HFFc6 (cell line): Measurements from ENCODE around the gene CXXC4. TPM values are rescaled to one million over a fixed set of nuclear protein-coding genes. Genes with fewer than 3 reads are reported as not detected.

Experiments
- DNase-seq: peaks from one replicate; pipeline ENCODE4 v3.0.0-alpha.2; 2018
- H3K27ac Mint-ChIP-seq: 2 replicates; pipeline ENCODE4 v1.8.0; 2020; ENCODE audit warnings: mild to moderate bottlenecking, mixed read lengths
- H3K27me3 Mint-ChIP-seq: 2 replicates; pipeline ENCODE4 v1.8.0; 2021; ENCODE audit warnings: mild to moderate bottlenecking, moderate library complexity, mixed read lengths; ENCODE audit not compliant: insufficient read depth
- H3K36me3 Mint-ChIP-seq: 2 replicates; pipeline ENCODE4 v1.8.0; 2021; ENCODE audit warnings: low read depth, mixed read lengths
- H3K4me1 Mint-ChIP-seq: 2 replicates; pipeline ENCODE4 v1.8.0; 2020; ENCODE audit warnings: low read depth, mixed read lengths
- H3K4me3 Mint-ChIP-seq: 2 replicates; pipeline ENCODE4 v1.8.0; 2020; ENCODE audit warnings: mild to moderate bottlenecking, moderate library complexity, mixed read lengths
- H3K9me3 Mint-ChIP-seq: 2 replicates; pipeline ENCODE4 v1.8.0; 2020; ENCODE audit warnings: mild to moderate bottlenecking, mixed read lengths
- CTCF ChIP-seq: fragments of 200-600 bp; sonication (generic); IDR thresholded peaks from 2 replicates; pipeline ENCODE4 v1.5.0; 2021; ENCODE audit warnings: antibody characterized with exemption, mild to moderate bottlenecking
- total RNA-seq, 6 experiments: library from RNA; stranded (reverse); fragmentation: NEBNext Ultra II Directional; extraction: Animal tissue kit (Norgen Biotek cat#: 25700); gene quantifications; 2 replicates in 1 of 6; 3 replicates in 5 of 6; pipeline ENCODE4 v1.2.3, GENCODE V29; 2021

The CXXC4 gene
- total RNA-seq, 6 experiments from 2014 or later, result not detected

DNA sequence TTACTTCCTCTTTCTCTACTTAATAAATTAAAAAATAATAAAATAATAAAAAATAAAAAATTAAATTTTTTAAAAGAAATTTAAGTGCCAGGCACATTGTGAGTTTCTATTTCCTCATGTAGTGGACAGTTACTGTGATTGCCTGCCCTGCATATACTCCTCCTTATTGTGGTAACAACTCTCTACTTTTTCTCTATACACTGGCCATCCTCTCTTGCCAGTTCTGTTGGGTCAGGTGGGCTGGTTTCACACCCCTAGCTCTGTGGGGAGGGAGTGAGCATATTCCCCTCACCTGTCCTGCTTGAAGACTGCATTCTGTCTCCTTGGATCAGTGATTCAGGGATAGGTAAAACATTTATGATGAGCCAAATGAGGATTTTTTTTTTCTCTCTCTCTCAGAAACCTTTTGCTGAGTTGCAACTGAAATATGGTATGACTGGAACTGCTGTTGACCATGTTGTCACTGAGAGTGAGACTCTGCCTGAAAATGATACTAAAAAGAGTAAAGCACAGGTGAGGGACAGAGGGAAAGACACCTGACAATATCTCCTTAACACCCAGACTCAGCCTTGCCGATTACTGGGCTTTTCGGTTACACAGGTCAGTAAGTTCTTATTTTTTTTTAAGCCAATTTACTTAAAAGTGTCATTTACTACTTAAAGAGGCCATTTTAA, 37.2 kb downstream of the CXXC4 start:
- H3K9me3 Mint-ChIP-seq, result peaks cover 28% of the 10 kb centered on the region
- no peak for TF ChIP-seq CTCF
- no peak overlapping the region for H3K27ac Mint-ChIP-seq
- H3K27me3 Mint-ChIP-seq, result no peaks in the 10 kb centered on the region; the same call in 1 of the 2 replicates
- no peaks in the 10 kb centered on the region for H3K36me3 Mint-ChIP-seq
- no peak overlapping the region for H3K4me3 Mint-ChIP-seq
- no peaks in the 10 kb centered on the region for H3K4me1 Mint-ChIP-seq
- DNase-seq, result no peak

GRCh38 chr4:104451573-104451972, 43.1 kb downstream of the CXXC4 start:
- DNase-seq, result no peak
- TF ChIP-seq CTCF, result no peak
- peaks cover 32% of the 10 kb centered on the region for H3K9me3 Mint-ChIP-seq
- H3K36me3 Mint-ChIP-seq, result no peaks in the 10 kb centered on the region
- no peak overlapping the region for H3K4me3 Mint-ChIP-seq
- H3K4me1 Mint-ChIP-seq, result no peaks in the 10 kb centered on the region
- H3K27me3 Mint-ChIP-seq, result no peaks in the 10 kb centered on the region; the same call in 1 of the 2 replicates
- no peak overlapping the region for H3K27ac Mint-ChIP-seq

DNA sequence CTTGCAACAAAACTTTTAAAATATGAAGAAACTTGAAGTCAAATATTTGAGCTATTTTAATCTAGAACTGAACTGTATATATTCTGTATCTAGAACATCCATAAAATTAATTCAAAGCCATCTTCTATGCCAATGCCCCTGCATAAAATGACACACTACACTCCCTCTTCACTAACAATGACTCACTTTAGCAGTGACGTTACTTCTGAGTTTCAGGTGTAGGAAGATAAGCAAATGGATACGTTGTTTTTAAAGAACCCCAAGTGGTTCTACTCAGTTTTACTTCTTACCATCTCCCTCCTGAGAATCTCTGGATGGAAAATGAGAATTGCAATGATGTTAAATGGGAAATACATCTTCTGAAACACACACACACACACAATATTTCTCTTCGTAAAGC, 45.2 kb downstream of the CXXC4 start:
- Mint-ChIP-seq H3K4me1 (no peaks in the 10 kb centered on the region), H3K4me3 (no peak overlapping the region), H3K27me3 (no peaks in the 10 kb centered on the region), H3K9me3 (peaks cover 29% of the 10 kb centered on the region), H3K27ac (no peak overlapping the region), H3K36me3 (no peaks in the 10 kb centered on the region)
- no peak for DNase-seq
- no peak for TF ChIP-seq CTCF

DNA sequence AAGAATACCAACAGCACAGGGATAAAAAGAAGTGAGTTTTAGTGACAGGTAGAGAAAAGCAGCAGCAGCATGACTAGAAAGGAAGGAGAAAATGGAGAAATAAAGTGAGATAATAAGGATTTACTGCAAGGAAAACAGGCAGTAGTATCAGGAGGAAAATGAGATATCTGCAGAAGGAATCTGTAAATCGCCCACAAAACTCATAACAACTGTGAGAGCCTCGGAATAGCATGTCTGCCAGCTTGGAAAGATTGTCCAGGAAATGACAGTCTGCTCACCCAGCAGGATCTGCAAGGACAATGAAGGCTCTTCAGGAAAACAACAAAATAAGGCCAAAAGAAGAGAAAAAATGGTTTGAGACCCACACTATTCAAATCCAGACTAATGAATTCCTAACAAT, 47.4 kb downstream of the CXXC4 start:
- H3K27ac Mint-ChIP-seq, result no peak overlapping the region
- H3K4me3 Mint-ChIP-seq, result no peak overlapping the region
- no peak for TF ChIP-seq CTCF
- DNase-seq, result no peak
- peaks cover 24% of the 10 kb centered on the region for H3K9me3 Mint-ChIP-seq
- H3K36me3 Mint-ChIP-seq, result no peaks in the 10 kb centered on the region
- no peaks in the 10 kb centered on the region for H3K27me3 Mint-ChIP-seq
- no peaks in the 10 kb centered on the region for H3K4me1 Mint-ChIP-seq

DNA sequence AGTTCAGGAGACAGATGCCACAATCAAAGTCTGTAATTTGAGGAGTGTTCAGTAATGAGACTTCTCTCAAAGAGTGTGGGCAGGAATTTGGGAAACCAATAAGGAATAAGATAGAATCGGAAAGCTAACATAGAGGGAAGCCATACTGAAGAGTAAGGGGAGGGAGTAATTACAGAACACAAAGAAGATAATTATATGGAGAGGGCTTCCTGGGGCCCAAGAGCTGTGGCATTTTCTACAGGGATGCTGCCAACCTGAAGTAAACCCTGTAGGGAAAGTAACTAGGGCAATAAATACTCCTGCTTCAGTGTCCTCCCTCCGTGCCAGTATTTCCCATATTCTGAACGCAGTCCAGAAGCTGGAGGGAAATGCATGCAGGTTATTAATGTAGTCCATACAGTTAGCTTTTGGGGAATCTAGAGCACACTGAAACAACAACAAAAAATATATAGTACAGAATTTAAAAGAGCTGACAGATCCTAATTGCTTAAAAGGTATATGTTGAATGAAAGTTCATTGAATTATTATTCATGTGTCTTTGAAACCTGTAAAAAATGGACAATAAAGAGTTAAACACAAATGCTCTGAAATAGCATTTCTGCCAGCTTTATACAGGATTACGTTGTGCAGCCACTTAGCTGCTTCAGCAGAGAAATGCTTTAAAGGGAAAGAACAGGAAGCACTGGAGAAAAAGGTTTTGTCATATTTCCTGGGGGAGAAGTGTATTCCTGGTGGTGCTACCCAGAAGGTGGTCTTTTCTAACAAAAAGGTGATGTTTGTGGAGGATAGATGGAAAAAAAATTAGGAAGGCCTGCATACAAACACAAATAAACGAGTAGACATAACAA, 48.0 kb downstream of the CXXC4 start:
- TF ChIP-seq CTCF, result no peak
- no peaks in the 10 kb centered on the region for H3K36me3 Mint-ChIP-seq
- DNase-seq, result no peak
- H3K4me1 Mint-ChIP-seq, result no peaks in the 10 kb centered on the region
- H3K27ac Mint-ChIP-seq, result no peak overlapping the region
- H3K4me3 Mint-ChIP-seq, result no peak overlapping the region
- H3K9me3 Mint-ChIP-seq, result peaks cover 18% of the 10 kb centered on the region
- H3K27me3 Mint-ChIP-seq, result no peaks in the 10 kb centered on the region
